Gastrocnemius medialis (tissue), 4 donors: ENCODE measurements around the gene EYS. TPM values are rescaled to one million over a fixed set of nuclear protein-coding genes. Genes with fewer than 3 reads are reported as not detected.

ENCODE experiments used
- ATAC-seq, 2 donors: fragments of 150-250 bp; one replicate each; pipeline ENCODE4 v1.9.1; 2016
- DNase-seq, 2 donors: peaks; one replicate each; pipeline ENCODE4 v3.0.0-alpha.2; 2019
- H3K27ac ChIP-seq, 4 donors: fragments of 200-600 bp; sonication (generic); 1 replicate in 1 of 4; 2 replicates in 3 of 4; pipeline ENCODE4 v1.5.1; 2016 to 2018; ENCODE audit warnings: mild to moderate bottlenecking in 2 of 4, moderate library complexity in 1 of 4
- H3K27me3 ChIP-seq, 3 donors: fragments of 200-600 bp; sonication (generic) in 2 of 3; 1 replicate in 1 of 3; 2 replicates in 2 of 3; pipeline versions ENCODE4 v1.5.1 to v1.6.0; 2016 to 2019; ENCODE audit warnings: mild to moderate bottlenecking in 1 of 3, moderate library complexity in 1 of 3
- H3K36me3 ChIP-seq, 2 donors: fragments of 200-600 bp; sonication (generic) in 1 of 2; one replicate each; pipeline ENCODE4 v1.5.1; 2017 to 2018
- H3K4me1 ChIP-seq, 2 donors: fragments of 200-600 bp; sonication (generic) in 1 of 2; one replicate each; pipeline ENCODE4 v1.5.1; 2016 to 2017; ENCODE audit warnings: mild to moderate bottlenecking in 2 of 2
- H3K4me3 ChIP-seq, 4 donors: fragments of 200-600 bp; sonication (generic) in 3 of 4; 1 replicate in 1 of 4; 2 replicates in 3 of 4; pipeline ENCODE4 v1.5.1; 2016 to 2019; ENCODE audit warnings: mild to moderate bottlenecking in 2 of 4
- H3K9me3 ChIP-seq, 3 donors: fragments of 200-600 bp; sonication (generic) in 2 of 3; 1 replicate in 1 of 3; 2 replicates in 2 of 3; pipeline ENCODE4 v1.5.1; 2016 to 2019
- CTCF ChIP-seq, 5 experiments: fragments of 450-650 bp in 3 of 5; fragments of 200-600 bp in 2 of 5; sonication (generic) in 2 of 5; IDR thresholded peaks in 4 of 5; conservative IDR thresholded peaks in 1 of 5; 1 replicate in 4 of 5; 2 replicates in 1 of 5; pipeline ENCODE4 v1.5.1; 2016 to 2019; ENCODE audit warnings: antibody characterized with exemption in 5 of 5, mild to moderate bottlenecking in 3 of 5, moderate library complexity in 3 of 5
- POLR2A ChIP-seq, 2 donors: fragments of 450-650 bp; IDR thresholded peaks; one replicate each; pipeline ENCODE4 v1.6.1; 2017; ENCODE audit warnings: antibody characterized with exemption in 2 of 2, mild to moderate bottlenecking in 2 of 2, moderate library complexity in 2 of 2
- in situ Hi-C, 4 donors: fragments of 200-750 bp; cut with MboI; loops; one replicate each; pipeline versions ENCODE4 v1.15.0 to v1.8.0; 2017; ENCODE audit warnings: low sequenced_read_pairs in 4 of 4
- intact Hi-C: fragments of 100-400 bp; cut with DNase I; formaldehyde crosslinking; loops from one replicate; pipeline ENCODE4 v1.15.1; 2023; ENCODE audit warnings: low total_unique reads
- total RNA-seq, 4 donors: library from RNA; depleted of rRNA; stranded (reverse); fragments of >200 nt; gene quantifications; one replicate each; pipeline versions ENCODE4 v1.1.0 to v1.2.3, GENCODE V29; 2016

The EYS gene
- total RNA-seq, 4 donors from 2014 or later = 0.20 TPM; not detected in 3

DNA sequence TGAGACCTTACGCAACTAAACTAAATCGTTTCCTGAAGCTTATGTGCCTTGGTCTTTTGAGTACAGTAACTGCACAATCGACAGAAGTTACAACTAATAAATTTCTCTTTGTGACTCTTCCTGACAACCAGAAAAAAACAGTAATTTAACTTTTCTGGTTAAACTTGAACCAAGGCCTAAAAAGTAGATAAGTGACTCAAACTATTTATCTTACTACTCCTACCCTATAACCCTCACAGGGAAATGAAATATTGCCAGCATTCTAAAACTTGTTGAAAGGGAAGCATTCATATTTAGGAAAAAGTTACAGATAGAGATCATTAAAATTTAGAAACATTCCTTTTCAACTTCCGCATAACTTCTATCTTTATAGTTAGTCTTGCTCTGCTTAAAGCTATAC, 1034.4 kb downstream of the EYS start:
- TF ChIP-seq CTCF (IDR thresholded peaks at IDR 0.05 in 4 of 5, conservative IDR thresholded peaks at IDR 0.05 in 1 of 5) (no peak), POLR2A (IDR thresholded peaks at IDR 0.05) (no peak)
- Histone ChIP-seq H3K27ac (no peak overlapping the region), H3K4me3 (no peak overlapping the region), H3K9me3 (no peaks in the 10 kb centered on the region), H3K27me3 (no peaks in the 10 kb centered on the region), H3K36me3 (no peaks in the 10 kb centered on the region), H3K4me1 (no peaks in the 10 kb centered on the region)
- in situ Hi-C loops = no loop called here
- intact Hi-C loops = no loop called here
- ATAC-seq = no peak
- DNase-seq = no peak

DNA sequence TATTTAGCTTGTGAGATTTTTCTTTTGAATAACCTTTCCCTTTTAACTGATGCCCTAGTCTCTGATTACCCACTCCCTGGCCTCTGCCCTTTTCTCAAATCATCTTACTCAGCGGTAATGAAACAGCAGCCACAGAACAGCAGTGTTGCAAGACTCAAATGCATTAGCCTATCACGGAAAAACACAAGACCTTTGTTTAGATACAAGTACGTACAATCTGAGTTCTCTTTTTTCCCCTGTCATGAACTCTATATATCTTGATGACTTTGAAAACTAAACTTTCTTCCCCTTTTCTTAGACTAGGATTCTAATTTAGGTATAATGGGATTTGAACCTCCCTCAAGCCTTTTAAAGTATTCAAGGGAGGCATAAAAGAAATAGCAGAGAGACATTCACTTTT, 1034.9 kb downstream of the EYS start:
- no peak for TF ChIP-seq CTCF (IDR thresholded peaks at IDR 0.05 in 4 of 5, conservative IDR thresholded peaks at IDR 0.05 in 1 of 5)
- no peak for TF ChIP-seq POLR2A (IDR thresholded peaks at IDR 0.05)
- intact Hi-C loops = no loop called here
- Histone ChIP-seq H3K4me3 (no peak overlapping the region), H3K4me1 (no peaks in the 10 kb centered on the region), H3K36me3 (no peaks in the 10 kb centered on the region), H3K9me3 (no peaks in the 10 kb centered on the region), H3K27me3 (no peaks in the 10 kb centered on the region), H3K27ac (no peak overlapping the region)
- ATAC-seq (no peak), DNase-seq (no peak)
- in situ Hi-C loops = no loop called here

- Histone ChIP-seq H3K36me3 (no peaks in the 10 kb centered on the region), H3K27ac (no peak overlapping the region), H3K4me3 (no peak overlapping the region), H3K27me3 (no peaks in the 10 kb centered on the region), H3K4me1 (no peaks in the 10 kb centered on the region), H3K9me3 (no peaks in the 10 kb centered on the region)
- in situ Hi-C loops = no loop called here
- DNase-seq (no peak), ATAC-seq (no peak)
- TF ChIP-seq POLR2A (IDR thresholded peaks at IDR 0.05) (no peak), CTCF (IDR thresholded peaks at IDR 0.05 in 4 of 5, conservative IDR thresholded peaks at IDR 0.05 in 1 of 5) (no peak)
- intact Hi-C loops = no loop called here
These were observed 1041.9 kb downstream of the EYS start for GRCh38 chr6:64665137-64665536.

DNA sequence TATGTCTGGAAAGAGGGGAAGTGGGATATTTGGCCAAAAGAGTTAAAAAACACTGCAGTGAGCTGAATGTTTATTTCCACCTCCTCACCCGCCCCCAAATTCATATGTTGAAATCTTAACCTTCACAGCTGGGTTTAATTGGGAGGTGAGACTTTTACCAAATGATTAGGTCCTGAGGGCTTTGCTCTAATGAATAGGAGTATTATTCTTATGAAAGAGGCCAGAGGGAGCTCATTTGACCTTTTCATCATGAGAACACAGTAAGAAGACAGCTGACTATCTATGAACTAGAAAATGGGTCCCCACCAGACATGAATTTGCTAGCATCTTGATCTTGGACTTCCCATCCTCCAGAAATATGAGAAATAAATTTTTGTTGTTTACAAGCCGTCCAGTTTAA, 1042.5 kb downstream of the EYS start:
- TF ChIP-seq POLR2A (IDR thresholded peaks at IDR 0.05) (no peak), CTCF (IDR thresholded peaks at IDR 0.05 in 4 of 5, conservative IDR thresholded peaks at IDR 0.05 in 1 of 5) (no peak)
- H3K27me3 ChIP-seq = no peaks in the 10 kb centered on the region
- no peak for DNase-seq
- H3K36me3 ChIP-seq = no peaks in the 10 kb centered on the region
- no peak for ATAC-seq
- intact Hi-C loops (no loop called here), in situ Hi-C loops (no loop called here)
- no peak overlapping the region for H3K4me3 ChIP-seq
- no peak overlapping the region for H3K27ac ChIP-seq
- no peaks in the 10 kb centered on the region for H3K9me3 ChIP-seq
- no peaks in the 10 kb centered on the region for H3K4me1 ChIP-seq

GRCh38 chr6:64644024-64644423, 1063.0 kb downstream of the EYS start:
- Histone ChIP-seq H3K36me3 (no peaks in the 10 kb centered on the region), H3K9me3 (no peaks in the 10 kb centered on the region), H3K4me3 (no peak overlapping the region), H3K27ac (no peak overlapping the region), H3K27me3 (no peaks in the 10 kb centered on the region), H3K4me1 (no peaks in the 10 kb centered on the region)
- intact Hi-C loops = no loop called here
- in situ Hi-C loops = no loop called here
- ATAC-seq = no peak
- no peak for DNase-seq
- TF ChIP-seq CTCF (IDR thresholded peaks at IDR 0.05 in 4 of 5, conservative IDR thresholded peaks at IDR 0.05 in 1 of 5) = no peak
- TF ChIP-seq POLR2A (IDR thresholded peaks at IDR 0.05) = no peak
